ENCODE data around the gene FNDC1.

GRCh38 chr6:159163901-159164370 is 5.3 kb upstream of the FNDC1 start:
- TF ChIP-seq POLR2AphosphoS5 (IDR thresholded peaks at IDR 0.05; ENCODE audit: low read depth, low read length) = no peak
- TF ChIP-seq REST (IDR thresholded peaks at IDR 0.05; ENCODE audit: insufficient read depth in 1 of 2, low read depth in 2 of 2, low read length in 2 of 2) = no peak

All from PFSK-1 (cell line).